Gastrocnemius medialis (tissue), 4 donors: Measurements from ENCODE around the gene IKZF3.

Experiments
- POLR2A ChIP-seq, 2 donors: fragments of 450-650 bp; IDR thresholded peaks; one replicate each; pipeline ENCODE4 v1.6.1; 2017; ENCODE audit warnings: antibody characterized with exemption in 2 of 2, mild to moderate bottlenecking in 2 of 2, moderate library complexity in 2 of 2
- TF ChIP-seq, protein P1 (sequence below), 5 experiments: fragments of 450-650 bp in 3 of 5; fragments of 200-600 bp in 2 of 5; sonication (generic) in 2 of 5; IDR thresholded peaks in 4 of 5; conservative IDR thresholded peaks in 1 of 5; 1 replicate in 4 of 5; 2 replicates in 1 of 5; pipeline ENCODE4 v1.5.1; 2016 to 2019; ENCODE audit warnings: antibody characterized with exemption in 5 of 5, mild to moderate bottlenecking in 3 of 5, moderate library complexity in 3 of 5

DNA sequence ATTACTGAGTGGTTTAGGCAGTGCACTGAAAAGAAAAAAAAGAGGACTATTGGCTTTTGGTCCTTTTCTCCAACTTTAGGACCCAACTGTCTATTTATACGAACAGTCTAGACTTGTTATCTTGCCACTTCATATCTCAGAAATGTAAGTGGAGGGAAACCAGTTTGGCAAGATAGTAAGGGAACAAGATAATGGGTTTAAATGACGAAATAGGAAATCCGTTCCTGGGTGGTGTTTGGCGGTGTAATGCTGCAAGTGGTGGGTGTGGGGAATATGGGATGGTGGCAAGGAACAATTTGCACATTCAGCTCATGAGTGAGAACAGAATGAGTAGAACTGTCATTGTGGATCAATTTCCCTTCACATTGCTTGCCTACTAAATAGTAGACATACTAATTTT is 81.6 kb downstream of the IKZF3 start:
- TF ChIP-seq, protein P1, sequence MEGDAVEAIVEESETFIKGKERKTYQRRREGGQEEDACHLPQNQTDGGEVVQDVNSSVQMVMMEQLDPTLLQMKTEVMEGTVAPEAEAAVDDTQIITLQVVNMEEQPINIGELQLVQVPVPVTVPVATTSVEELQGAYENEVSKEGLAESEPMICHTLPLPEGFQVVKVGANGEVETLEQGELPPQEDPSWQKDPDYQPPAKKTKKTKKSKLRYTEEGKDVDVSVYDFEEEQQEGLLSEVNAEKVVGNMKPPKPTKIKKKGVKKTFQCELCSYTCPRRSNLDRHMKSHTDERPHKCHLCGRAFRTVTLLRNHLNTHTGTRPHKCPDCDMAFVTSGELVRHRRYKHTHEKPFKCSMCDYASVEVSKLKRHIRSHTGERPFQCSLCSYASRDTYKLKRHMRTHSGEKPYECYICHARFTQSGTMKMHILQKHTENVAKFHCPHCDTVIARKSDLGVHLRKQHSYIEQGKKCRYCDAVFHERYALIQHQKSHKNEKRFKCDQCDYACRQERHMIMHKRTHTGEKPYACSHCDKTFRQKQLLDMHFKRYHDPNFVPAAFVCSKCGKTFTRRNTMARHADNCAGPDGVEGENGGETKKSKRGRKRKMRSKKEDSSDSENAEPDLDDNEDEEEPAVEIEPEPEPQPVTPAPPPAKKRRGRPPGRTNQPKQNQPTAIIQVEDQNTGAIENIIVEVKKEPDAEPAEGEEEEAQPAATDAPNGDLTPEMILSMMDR (IDR thresholded peaks at IDR 0.05 in 4 of 5, conservative IDR thresholded peaks at IDR 0.05 in 1 of 5) = no peak
- no peak for TF ChIP-seq POLR2A (IDR thresholded peaks at IDR 0.05)
